Keratinocyte (primary cell): ENCODE measurements around the gene DUSP2.

Experiments
- CTCF ChIP-seq, 3 experiments: IDR thresholded peaks in 1 of 3; conservative IDR thresholded peaks in 1 of 3; optimal IDR thresholded peaks in 1 of 3; 2 replicates in 2 of 3; 3 replicates in 1 of 3; pipeline versions ENCODE3 to v1.5.1; 2011; ENCODE audit warnings: low read length in 3 of 3, mild to moderate bottlenecking in 3 of 3, moderate library complexity in 2 of 3, control low read depth in 1 of 3, inconsistent platforms in 1 of 3; ENCODE audit not compliant: insufficient read depth in 2 of 3; ENCODE audit errors: extremely low read depth in 1 of 3
- EZH2 ChIP-seq: IDR thresholded peaks from one replicate; pipeline ENCODE4 v1.6.1; 2012; ENCODE audit warnings: inconsistent platforms, mild to moderate bottlenecking, low read length, moderate library complexity

GRCh38 chr2:96134421-96134820 is 10.8 kb downstream of the DUSP2 start:
- TF ChIP-seq CTCF (optimal IDR thresholded peaks at IDR 0.05 in 1 of 3, IDR thresholded peaks at IDR 0.05 in 1 of 3, conservative IDR thresholded peaks at IDR 0.05 in 1 of 3; ENCODE audit: extremely low read depth in 1 of 3, insufficient read depth in 2 of 3, low read length in 3 of 3) (no peak), EZH2 (no peak)
